Right lobe of liver (tissue), 6 donors: ENCODE results near the gene TMPRSS7. TPM values are rescaled to one million over a fixed set of nuclear protein-coding genes. Genes with fewer than 3 reads are reported as not detected.

Source experiments
- ATAC-seq, 4 donors: fragments of 200-7000 bp; cut with Tn5 transposase; one replicate each; pipeline ENCODE4 v1.9.1; 2020; ENCODE audit warnings: mild to moderate bottlenecking in 4 of 4, moderate library complexity in 4 of 4
- DNase-seq, 3 donors: peaks; one replicate each; pipeline ENCODE4 v3.0.0-alpha.2; 2020
- H3K27ac ChIP-seq, 3 donors: fragments of 200-600 bp; one replicate each; pipeline ENCODE4 v1.8.0; 2022
- H3K27me3 ChIP-seq, 2 donors: fragments of 200-600 bp; one replicate each; pipeline ENCODE4 v1.8.0; 2022
- H3K36me3 ChIP-seq, 4 donors: fragments of 200-600 bp; sonication (generic) in 1 of 4; one replicate each; pipeline versions ENCODE4 v1.5.1 to v1.8.0; 2017 to 2022; ENCODE audit warnings: control low read depth in 1 of 4
- H3K4me1 ChIP-seq, 4 donors: fragments of 200-600 bp; sonication (generic) in 1 of 4; one replicate each; pipeline versions ENCODE4 v1.5.1 to v1.8.0; 2017 to 2022; ENCODE audit warnings: control low read depth in 1 of 4
- H3K4me3 ChIP-seq, 3 donors: fragments of 200-600 bp; one replicate each; pipeline ENCODE4 v1.8.0; 2022
- H3K9me3 ChIP-seq, 4 donors: fragments of 200-600 bp; sonication (generic) in 1 of 4; one replicate each; pipeline versions ENCODE4 v1.5.1 to v1.8.0; 2017 to 2022; ENCODE audit warnings: control low read depth in 1 of 4
- CTCF ChIP-seq, 4 donors: fragments of 200-600 bp in 3 of 4; fragments of 450-650 bp in 1 of 4; IDR thresholded peaks; one replicate each; pipeline versions ENCODE4 v1.5.1 to v1.8.0; 2016 to 2022; ENCODE audit warnings: antibody characterized with exemption in 4 of 4, mild to moderate bottlenecking in 2 of 4
- POLR2A ChIP-seq: fragments of 450-650 bp; IDR thresholded peaks from one replicate; pipeline ENCODE4 v1.6.1; 2017; ENCODE audit warnings: antibody characterized with exemption, mild to moderate bottlenecking
- WGBS: methylation state at CpG from one replicate; pipeline ENCODE4 v1.1.6; 2018; ENCODE audit warnings: low coverage, low lambda C conversion rate; ENCODE audit not compliant: insufficient coverage; ENCODE audit errors: missing lambda C conversion rate; 5-methylcytosine and 5-hydroxymethylcytosine counted together
- intact Hi-C, 2 donors: fragments of 100-400 bp; cut with DNase I; formaldehyde crosslinking; loops; one replicate each; pipeline versions ENCODE4 v1.11.2 to v1.14.1; 2022
- total RNA-seq, 6 experiments: library from RNA; depleted of rRNA in 2 of 6; stranded (reverse); fragments of >200 nt in 2 of 6; fragmentation: NEBNext Ultra II Directional in 3 of 6; extraction: Animal tissue kit (Norgen Biotek cat#: 25700) in 3 of 6; gene quantifications; one replicate each; pipeline versions ENCODE4 v1.1.0 to v1.2.4, GENCODE V29; 2016 to 2023
- donor health status: DM: no; HTN: yes; CAD: no.
- donor health status: DM: no; HTN: no; CAD: no.
- donor health status: DM: no; HTN: no; CAD: no.
- donor health status: DM: no; HTN: yes; CAD: no.
- donor health status: DM: no; HTN: yes; CAD: no.

Gene TMPRSS7
- total RNA-seq, 6 experiments from 2014 or later: not detected

GRCh38 chr3:112004669-112005068 is 29.9 kb upstream of the TMPRSS7 start:
- Histone ChIP-seq H3K36me3 (no peaks in the 10 kb centered on the region), H3K27ac (no peak overlapping the region), H3K9me3 (no peaks in the 10 kb centered on the region), H3K4me3 (no peak overlapping the region), H3K27me3 (no peaks in the 10 kb centered on the region), H3K4me1 (peaks cover 0 to 12% (median 6%) of the 10 kb centered on the region in 4 donors)
- peak; percentile 77 to 95 (median 80) for ATAC-seq
- peak in 1 of 3 donors; percentile 55 for DNase-seq
- intact Hi-C loops: no loop called here
- 40% methylated on average over 1 of the region's 2 CpGs for WGBS
- TF ChIP-seq CTCF (IDR thresholded peaks at IDR 0.05) (no peak), POLR2A (no peak)

- H3K36me3 ChIP-seq: no peaks in the 10 kb centered on the region
- ATAC-seq: no peak
- H3K27me3 ChIP-seq: no peaks in the 10 kb centered on the region
- peaks cover 0 to 12% (median 6%) of the 10 kb centered on the region in 4 donors for H3K4me1 ChIP-seq
- no peak for TF ChIP-seq POLR2A
- no peak for TF ChIP-seq CTCF (IDR thresholded peaks at IDR 0.05)
- no peak overlapping the region for H3K27ac ChIP-seq
- no peak for DNase-seq
- 62% methylated on average over 4 of the region's 4 CpGs for WGBS
- H3K4me3 ChIP-seq: no peak overlapping the region
- intact Hi-C loops: no loop called here
- H3K9me3 ChIP-seq: no peaks in the 10 kb centered on the region
Measured at GRCh38 chr3:112005091-112005672, 29.4 kb upstream of the TMPRSS7 start.

GRCh38 chr3:112007633-112008032 is 26.9 kb upstream of the TMPRSS7 start:
- no peak for TF ChIP-seq CTCF (IDR thresholded peaks at IDR 0.05)
- no peak for TF ChIP-seq POLR2A
- 11% methylated on average over 1 of the region's 1 CpG for WGBS

GRCh38 chr3:112009670-112010069 is 24.9 kb upstream of the TMPRSS7 start:
- H3K27ac ChIP-seq: no peak overlapping the region
- peaks cover 0 to 12% (median 6%) of the 10 kb centered on the region in 4 donors for H3K4me1 ChIP-seq
- no peak for TF ChIP-seq POLR2A
- no peak for TF ChIP-seq CTCF (IDR thresholded peaks at IDR 0.05)
- H3K27me3 ChIP-seq: no peaks in the 10 kb centered on the region
- H3K36me3 ChIP-seq: no peaks in the 10 kb centered on the region
- intact Hi-C loops: no loop called here
- DNase-seq (no peak), ATAC-seq (no peak)
- H3K4me3 ChIP-seq: no peak overlapping the region
- WGBS: 90% methylated on average over 2 of the region's 2 CpGs
- no peaks in the 10 kb centered on the region for H3K9me3 ChIP-seq

More at GRCh38 chr3:112007633-112008032, 26.9 kb upstream of the TMPRSS7 start:
- Histone ChIP-seq H3K27me3 (no peaks in the 10 kb centered on the region), H3K27ac (no peak overlapping the region), H3K4me1 (peaks cover 0 to 12% (median 6%) of the 10 kb centered on the region in 4 donors), H3K36me3 (no peaks in the 10 kb centered on the region), H3K4me3 (no peak overlapping the region), H3K9me3 (no peaks in the 10 kb centered on the region)
- intact Hi-C loops: no loop called here
- ATAC-seq (no peak), DNase-seq (no peak)
